ENCODE measurements around the gene FBH1. TPM values are rescaled to one million over a fixed set of nuclear protein-coding genes. Genes with fewer than 3 reads are reported as not detected.

Gene FBH1
- total and polyA plus RNA-seq, 2 experiments from 2014 or later, result 62.5 to 90.8 TPM

DNA sequence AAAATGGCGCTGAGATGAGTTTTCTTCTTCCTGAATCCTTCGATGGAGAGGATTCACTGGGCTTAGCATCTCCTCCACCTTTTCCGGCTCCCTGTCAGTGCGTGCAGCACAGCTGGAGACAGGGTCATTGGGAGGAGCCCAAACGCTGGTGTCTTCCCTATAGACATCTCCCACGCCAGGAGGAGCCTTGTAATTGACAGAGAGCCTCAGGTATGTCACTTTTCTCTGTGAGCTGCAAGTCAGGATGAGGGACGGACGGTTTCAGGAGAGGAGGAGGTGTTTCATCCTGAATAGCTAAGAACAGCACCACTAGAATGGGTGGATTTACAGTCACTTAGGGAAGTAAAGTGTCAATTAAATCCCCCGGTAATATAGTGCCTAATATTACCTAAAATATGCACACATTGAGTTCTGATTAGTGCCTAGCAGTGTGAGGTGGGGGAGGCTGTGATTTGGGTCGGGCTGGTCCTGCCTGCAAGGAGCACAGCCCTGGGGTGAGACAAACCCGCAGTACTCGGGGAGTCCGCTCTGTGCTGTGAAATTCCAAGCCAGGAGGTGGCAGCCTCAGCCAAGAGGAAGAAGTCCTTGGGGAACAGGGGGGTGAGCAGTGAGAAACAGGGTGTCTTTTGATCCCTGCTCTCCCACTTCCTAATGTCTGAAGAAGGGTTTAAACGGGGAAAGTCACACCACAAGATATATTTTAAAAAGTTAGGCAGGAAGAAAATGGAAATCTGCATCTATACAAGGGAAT lies 59.1 kb downstream of the FBH1 start:
- H3K27ac Mint-ChIP-seq, result no peak overlapping the region
- no peaks in the 10 kb centered on the region; the same call in 2 of the 3 replicates for H3K36me3 Mint-ChIP-seq (ENCODE audit: low read depth)
- Histone ChIP-seq H2AFZ (no peak overlapping the region), H3K9me2 (ENCODE audit: insufficient read depth) (0 out of 2 replicates have a peak, but pooled peaks cover 2% of the 10 kb centered on the region), H3F3A (replicated peaks; ENCODE audit: low read depth) (no peaks in the 10 kb centered on the region), H3K4me1 (ENCODE audit: insufficient read depth) (peaks cover 14% of the 10 kb centered on the region), H3K4me3 (no peak overlapping the region), H3K27ac (ENCODE audit: low read depth) (no peak overlapping the region), H3K4me2 (no peak overlapping the region), H3K79me2 (replicated peaks; ENCODE audit: insufficient read depth) (no peaks in the 10 kb centered on the region), H3K36me3 (ENCODE audit: insufficient read depth) (no peaks in the 10 kb centered on the region), H4K20me1 (replicated peaks; ENCODE audit: insufficient read depth) (no peaks in the 10 kb centered on the region), H3K27me3 (ENCODE audit: insufficient read depth) (no peaks in the 10 kb centered on the region)
- no peak overlapping the region for H3K4me3 Mint-ChIP-seq
- DNase-seq (ENCODE audit: low spot score) (peak; percentile 86), ATAC-seq (peak; percentile 91)
- no peaks in the 10 kb centered on the region for H3K9me3 Mint-ChIP-seq
- peaks cover 39% of the 10 kb centered on the region for H3K4me1 Mint-ChIP-seq
- peaks cover 12% of the 10 kb centered on the region for H3K27me3 Mint-ChIP-seq (ENCODE audit: insufficient read depth, low read depth, poor library complexity)
- TF ChIP-seq, protein P1, sequence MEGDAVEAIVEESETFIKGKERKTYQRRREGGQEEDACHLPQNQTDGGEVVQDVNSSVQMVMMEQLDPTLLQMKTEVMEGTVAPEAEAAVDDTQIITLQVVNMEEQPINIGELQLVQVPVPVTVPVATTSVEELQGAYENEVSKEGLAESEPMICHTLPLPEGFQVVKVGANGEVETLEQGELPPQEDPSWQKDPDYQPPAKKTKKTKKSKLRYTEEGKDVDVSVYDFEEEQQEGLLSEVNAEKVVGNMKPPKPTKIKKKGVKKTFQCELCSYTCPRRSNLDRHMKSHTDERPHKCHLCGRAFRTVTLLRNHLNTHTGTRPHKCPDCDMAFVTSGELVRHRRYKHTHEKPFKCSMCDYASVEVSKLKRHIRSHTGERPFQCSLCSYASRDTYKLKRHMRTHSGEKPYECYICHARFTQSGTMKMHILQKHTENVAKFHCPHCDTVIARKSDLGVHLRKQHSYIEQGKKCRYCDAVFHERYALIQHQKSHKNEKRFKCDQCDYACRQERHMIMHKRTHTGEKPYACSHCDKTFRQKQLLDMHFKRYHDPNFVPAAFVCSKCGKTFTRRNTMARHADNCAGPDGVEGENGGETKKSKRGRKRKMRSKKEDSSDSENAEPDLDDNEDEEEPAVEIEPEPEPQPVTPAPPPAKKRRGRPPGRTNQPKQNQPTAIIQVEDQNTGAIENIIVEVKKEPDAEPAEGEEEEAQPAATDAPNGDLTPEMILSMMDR (conservative IDR thresholded peaks at IDR 0.05; ENCODE audit: low read depth in 2 of 2), result peak; percentile 73 to 94
- TF ChIP-seq, protein P2, sequence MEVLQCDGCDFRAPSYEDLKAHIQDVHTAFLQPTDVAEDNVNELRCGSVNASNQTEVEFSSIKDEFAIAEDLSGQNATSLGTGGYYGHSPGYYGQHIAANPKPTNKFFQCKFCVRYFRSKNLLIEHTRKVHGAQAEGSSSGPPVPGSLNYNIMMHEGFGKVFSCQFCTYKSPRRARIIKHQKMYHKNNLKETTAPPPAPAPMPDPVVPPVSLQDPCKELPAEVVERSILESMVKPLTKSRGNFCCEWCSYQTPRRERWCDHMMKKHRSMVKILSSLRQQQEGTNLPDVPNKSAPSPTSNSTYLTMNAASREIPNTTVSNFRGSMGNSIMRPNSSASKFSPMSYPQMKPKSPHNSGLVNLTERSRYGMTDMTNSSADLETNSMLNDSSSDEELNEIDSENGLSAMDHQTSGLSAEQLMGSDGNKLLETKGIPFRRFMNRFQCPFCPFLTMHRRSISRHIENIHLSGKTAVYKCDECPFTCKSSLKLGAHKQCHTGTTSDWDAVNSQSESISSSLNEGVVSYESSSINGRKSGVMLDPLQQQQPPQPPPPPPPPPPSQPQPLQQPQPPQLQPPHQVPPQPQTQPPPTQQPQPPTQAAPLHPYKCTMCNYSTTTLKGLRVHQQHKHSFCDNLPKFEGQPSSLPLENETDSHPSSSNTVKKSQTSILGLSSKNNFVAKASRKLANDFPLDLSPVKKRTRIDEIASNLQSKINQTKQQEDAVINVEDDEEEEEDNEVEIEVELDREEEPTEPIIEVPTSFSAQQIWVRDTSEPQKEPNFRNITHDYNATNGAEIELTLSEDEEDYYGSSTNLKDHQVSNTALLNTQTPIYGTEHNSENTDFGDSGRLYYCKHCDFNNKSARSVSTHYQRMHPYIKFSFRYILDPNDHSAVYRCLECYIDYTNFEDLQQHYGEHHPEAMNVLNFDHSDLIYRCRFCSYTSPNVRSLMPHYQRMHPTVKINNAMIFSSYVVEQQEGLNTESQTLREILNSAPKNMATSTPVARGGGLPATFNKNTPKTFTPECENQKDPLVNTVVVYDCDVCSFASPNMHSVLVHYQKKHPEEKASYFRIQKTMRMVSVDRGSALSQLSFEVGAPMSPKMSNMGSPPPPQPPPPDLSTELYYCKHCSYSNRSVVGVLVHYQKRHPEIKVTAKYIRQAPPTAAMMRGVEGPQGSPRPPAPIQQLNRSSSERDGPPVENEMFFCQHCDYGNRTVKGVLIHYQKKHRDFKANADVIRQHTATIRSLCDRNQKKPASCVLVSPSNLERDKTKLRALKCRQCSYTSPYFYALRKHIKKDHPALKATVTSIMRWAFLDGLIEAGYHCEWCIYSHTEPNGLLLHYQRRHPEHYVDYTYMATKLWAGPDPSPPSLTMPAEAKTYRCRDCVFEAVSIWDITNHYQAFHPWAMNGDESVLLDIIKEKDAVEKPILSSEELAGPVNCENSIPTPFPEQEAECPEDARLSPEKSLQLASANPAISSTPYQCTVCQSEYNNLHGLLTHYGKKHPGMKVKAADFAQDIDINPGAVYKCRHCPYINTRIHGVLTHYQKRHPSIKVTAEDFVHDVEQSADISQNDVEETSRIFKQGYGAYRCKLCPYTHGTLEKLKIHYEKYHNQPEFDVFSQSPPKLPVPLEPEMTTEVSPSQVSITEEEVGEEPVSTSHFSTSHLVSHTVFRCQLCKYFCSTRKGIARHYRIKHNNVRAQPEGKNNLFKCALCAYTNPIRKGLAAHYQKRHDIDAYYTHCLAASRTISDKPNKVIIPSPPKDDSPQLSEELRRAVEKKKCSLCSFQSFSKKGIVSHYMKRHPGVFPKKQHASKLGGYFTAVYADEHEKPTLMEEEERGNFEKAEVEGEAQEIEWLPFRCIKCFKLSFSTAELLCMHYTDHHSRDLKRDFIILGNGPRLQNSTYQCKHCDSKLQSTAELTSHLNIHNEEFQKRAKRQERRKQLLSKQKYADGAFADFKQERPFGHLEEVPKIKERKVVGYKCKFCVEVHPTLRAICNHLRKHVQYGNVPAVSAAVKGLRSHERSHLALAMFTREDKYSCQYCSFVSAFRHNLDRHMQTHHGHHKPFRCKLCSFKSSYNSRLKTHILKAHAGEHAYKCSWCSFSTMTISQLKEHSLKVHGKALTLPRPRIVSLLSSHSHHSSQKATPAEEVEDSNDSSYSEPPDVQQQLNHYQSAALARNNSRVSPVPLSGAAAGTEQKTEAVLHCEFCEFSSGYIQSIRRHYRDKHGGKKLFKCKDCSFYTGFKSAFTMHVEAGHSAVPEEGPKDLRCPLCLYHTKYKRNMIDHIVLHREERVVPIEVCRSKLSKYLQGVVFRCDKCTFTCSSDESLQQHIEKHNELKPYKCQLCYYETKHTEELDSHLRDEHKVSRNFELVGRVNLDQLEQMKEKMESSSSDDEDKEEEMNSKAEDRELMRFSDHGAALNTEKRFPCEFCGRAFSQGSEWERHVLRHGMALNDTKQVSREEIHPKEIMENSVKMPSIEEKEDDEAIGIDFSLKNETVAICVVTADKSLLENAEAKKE (CRISPR knock-in tag; IDR thresholded peaks at IDR 0.05), result no peak
